ENCODE results near the gene FOXK1. TPM values are rescaled to one million over a fixed set of nuclear protein-coding genes. Genes with fewer than 3 reads are reported as not detected.
"Not testable (repeated sequence)": the region's sequence is repeated elsewhere in the genome, so short reads cannot be mapped to it uniquely, and the experiment has no call there.

The FOXK1 gene
- total RNA-seq, 2 donors from 2014 or later = 17.3 to 47.5 TPM

GRCh38 chr7:4689668-4690067 lies 7.6 kb downstream of the FOXK1 start:
- H3K4me3 ChIP-seq = no peak overlapping the region
- DNase-seq (ENCODE audit: low spot score) = no peak
- WGBS = 49% methylated on average over 12 of the region's 12 CpGs
- no peaks in the 10 kb centered on the region for H3K9me3 ChIP-seq
- H3K4me1 ChIP-seq (replicated peaks) = peaks cover 10% of the 10 kb centered on the region
- H3K36me3 ChIP-seq = no peaks in the 10 kb centered on the region
- intact Hi-C loops (cut with DNase I) = no loop called here
- TF ChIP-seq POLR2AphosphoS5 (IDR thresholded peaks at IDR 0.05) (no peak), CTCF (IDR thresholded peaks at IDR 0.05) (no peak), POLR2A (IDR thresholded peaks at IDR 0.05) (no peak)
- H3K27me3 ChIP-seq (replicated peaks; ENCODE audit: insufficient read depth) = no peaks in the 10 kb centered on the region
- H3K27ac ChIP-seq = no peak overlapping the region

- Histone ChIP-seq H3K9me3 (no peaks in the 10 kb centered on the region), H3K27me3 (replicated peaks; ENCODE audit: insufficient read depth) (no peaks in the 10 kb centered on the region), H3K27ac (peak overlapping the region; percentile 44 to 75), H3K4me1 (replicated peaks) (peaks cover 8% of the 10 kb centered on the region), H3K4me3 (no peak overlapping the region), H3K36me3 (no peaks in the 10 kb centered on the region)
- no peak for TF ChIP-seq CTCF (IDR thresholded peaks at IDR 0.05)
- TF ChIP-seq POLR2A (IDR thresholded peaks at IDR 0.05) = no peak
- TF ChIP-seq POLR2AphosphoS5 (IDR thresholded peaks at IDR 0.05) = no peak
- 65% methylated on average over 23 of the region's 23 CpGs for WGBS
- no peak for DNase-seq (ENCODE audit: low spot score)
- intact Hi-C loops (cut with DNase I) = no loop called here
Measured at GRCh38 chr7:4690953-4691856, 9.1 kb downstream of the FOXK1 start.

GRCh38 chr7:4692055-4692454 lies 10.0 kb downstream of the FOXK1 start:
- no peak for DNase-seq (ENCODE audit: low spot score)
- Histone ChIP-seq H3K4me1 (replicated peaks) (peaks cover 8% of the 10 kb centered on the region), H3K36me3 (no peaks in the 10 kb centered on the region), H3K4me3 (no peak overlapping the region), H3K27ac (peak overlapping the region; percentile 44 to 75), H3K27me3 (replicated peaks; ENCODE audit: insufficient read depth) (no peaks in the 10 kb centered on the region), H3K9me3 (no peaks in the 10 kb centered on the region)
- WGBS = 48% methylated on average over 5 of the region's 5 CpGs
- no peak for TF ChIP-seq POLR2AphosphoS5 (IDR thresholded peaks at IDR 0.05)
- no peak for TF ChIP-seq POLR2A (IDR thresholded peaks at IDR 0.05)
- TF ChIP-seq CTCF (IDR thresholded peaks at IDR 0.05) = no peak
- intact Hi-C loops (cut with DNase I) = loop anchor here (2.0 kb wide), 1 partner anchor 53 kb away; no protein-coding TSS in a partner anchor

GRCh38 chr7:4692622-4693021 lies 10.5 kb downstream of the FOXK1 start:
- peak overlapping the region; percentile 44 to 75 for H3K27ac ChIP-seq
- H3K4me3 ChIP-seq; H3K9me3 ChIP-seq; DNase-seq (ENCODE audit: low spot score); H3K4me1 ChIP-seq (replicated peaks); H3K27me3 ChIP-seq (replicated peaks; ENCODE audit: insufficient read depth); H3K36me3 ChIP-seq: not testable (repeated sequence)
- intact Hi-C loops (cut with DNase I) = loop anchor here (2.0 kb wide), 1 partner anchor 52 kb away; no protein-coding TSS in a partner anchor
- WGBS = 79% methylated on average over 5 of the region's 5 CpGs

- no peak for TF ChIP-seq CTCF (IDR thresholded peaks at IDR 0.05)
- no peak for TF ChIP-seq POLR2A (IDR thresholded peaks at IDR 0.05)
- H3K27ac ChIP-seq = peak overlapping the region; percentile 67 to 75
- H3K4me1 ChIP-seq (replicated peaks) = peaks cover 8% of the 10 kb centered on the region
- WGBS = 31% methylated on average over 2 of the region's 2 CpGs
- H3K27me3 ChIP-seq (replicated peaks; ENCODE audit: insufficient read depth) = no peaks in the 10 kb centered on the region
- H3K4me3 ChIP-seq = no peak overlapping the region
- no peaks in the 10 kb centered on the region for H3K9me3 ChIP-seq
- H3K36me3 ChIP-seq = no peaks in the 10 kb centered on the region
- DNase-seq (ENCODE audit: low spot score) = no peak
- intact Hi-C loops (cut with DNase I) = loop anchor here (2.0 kb wide), 1 partner anchor 52 kb away; no protein-coding TSS in a partner anchor
Measured at GRCh38 chr7:4693152-4693551, 11.1 kb downstream of the FOXK1 start.

Measured in prostate gland (tissue), 2 donors.